ENCODE measurements around the gene PCSK1N. TPM values are rescaled to one million over a fixed set of nuclear protein-coding genes. Genes with fewer than 3 reads are reported as not detected.
"Not testable (repeated sequence)": the region's sequence is repeated elsewhere in the genome, so short reads cannot be mapped to it uniquely, and the experiment has no call there.

The PCSK1N gene
- not detected for total RNA-seq (ENCODE audit: insufficient read depth, low replicate concordance)

GRCh38 chrX:48835524-48836329 lies at the start of gene PCSK1N:
PCSK1N (minus strand) TSS chrX:48835610; CDS start chrX:48835532, 78 bp downstream.
- no peak for DNase-seq (ENCODE audit: low spot score)

GRCh38 chrX:48883729-48884128 lies 48.3 kb upstream of the PCSK1N start:
- no peak for DNase-seq (ENCODE audit: low spot score)

- not testable (repeated sequence) for DNase-seq (ENCODE audit: low spot score)
Measured at GRCh38 chrX:48876944-48877343, 41.5 kb upstream of the PCSK1N start.

GRCh38 chrX:48872017-48872416 lies 36.6 kb upstream of the PCSK1N start:
- DNase-seq (ENCODE audit: low spot score), result not testable (repeated sequence)

GRCh38 chrX:48864210-48864609 lies 28.8 kb upstream of the PCSK1N start:
- DNase-seq (ENCODE audit: low spot score), result peak; percentile 81

GRCh38 chrX:48854898-48855297 lies 19.5 kb upstream of the PCSK1N start:
- peak; percentile 37 for DNase-seq (ENCODE audit: low spot score)

GRCh38 chrX:48854121-48854804 lies 18.9 kb upstream of the PCSK1N start:
- not testable (repeated sequence) for DNase-seq (ENCODE audit: low spot score)

GRCh38 chrX:48853494-48853893 lies 18.1 kb upstream of the PCSK1N start:
- DNase-seq (ENCODE audit: low spot score), result not testable (repeated sequence)

- DNase-seq (ENCODE audit: low spot score), result no peak
Measured at GRCh38 chrX:48852857-48853256, 17.4 kb upstream of the PCSK1N start.

GRCh38 chrX:48848847-48849246 lies 13.4 kb upstream of the PCSK1N start:
- DNase-seq (ENCODE audit: low spot score), result no peak

- no peak for DNase-seq (ENCODE audit: low spot score)
Measured at GRCh38 chrX:48839686-48840085, 4.3 kb upstream of the PCSK1N start.

- no peak for DNase-seq (ENCODE audit: low spot score)
Measured at GRCh38 chrX:48834383-48834709, 1.1 kb downstream of the PCSK1N start.

- DNase-seq (ENCODE audit: low spot score), result no peak
Measured at GRCh38 chrX:48833542-48834138, 1.8 kb downstream of the PCSK1N start.

GRCh38 chrX:48831909-48832291 lies 3.5 kb downstream of the PCSK1N start:
- DNase-seq (ENCODE audit: low spot score), result no peak

- no peak for DNase-seq (ENCODE audit: low spot score)
Measured at GRCh38 chrX:48831136-48831908, 4.1 kb downstream of the PCSK1N start.

GRCh38 chrX:48829016-48829735 lies 6.2 kb downstream of the PCSK1N start:
- no peak for DNase-seq (ENCODE audit: low spot score)

- no peak for DNase-seq (ENCODE audit: low spot score)
Measured at GRCh38 chrX:48827654-48827968, 7.8 kb downstream of the PCSK1N start.

GRCh38 chrX:48826876-48827653 lies 8.3 kb downstream of the PCSK1N start:
- DNase-seq (ENCODE audit: low spot score), result no peak

- no peak for DNase-seq (ENCODE audit: low spot score)
Measured at GRCh38 chrX:48826135-48826875, 9.1 kb downstream of the PCSK1N start, which contains the start of gene ERAS. ERAS (plus strand) TSS chrX:48826513; CDS start chrX:48829124, 2,611 bp downstream.

GRCh38 chrX:48824066-48824465 lies 11.3 kb downstream of the PCSK1N start:
- no peak for DNase-seq (ENCODE audit: low spot score)

Measured in umbilical cord (tissue), 2 donors.